Breast epithelium (tissue), 3 donors: Measurements from ENCODE around the gene SCN4B.

ENCODE experiments used
- POLR2A ChIP-seq: fragments of 450-650 bp; IDR thresholded peaks from one replicate; pipeline ENCODE4 v1.6.1; 2016; ENCODE audit warnings: antibody characterized with exemption, mild to moderate bottlenecking, moderate library complexity
- POLR2AphosphoS5 ChIP-seq, 3 donors: sonication (generic); formaldehyde crosslinking; IDR thresholded peaks; one replicate each; pipeline ENCODE4 v1.6.1; 2017; ENCODE audit warnings: antibody characterized with exemption in 3 of 3
- TF ChIP-seq, protein P1 (sequence below), 3 donors: fragments of 450-650 bp; IDR thresholded peaks; one replicate each; pipeline ENCODE4 v1.5.1; 2016 to 2017; ENCODE audit warnings: antibody characterized with exemption in 3 of 3, mild to moderate bottlenecking in 3 of 3, moderate library complexity in 3 of 3

- TF ChIP-seq, protein P1, sequence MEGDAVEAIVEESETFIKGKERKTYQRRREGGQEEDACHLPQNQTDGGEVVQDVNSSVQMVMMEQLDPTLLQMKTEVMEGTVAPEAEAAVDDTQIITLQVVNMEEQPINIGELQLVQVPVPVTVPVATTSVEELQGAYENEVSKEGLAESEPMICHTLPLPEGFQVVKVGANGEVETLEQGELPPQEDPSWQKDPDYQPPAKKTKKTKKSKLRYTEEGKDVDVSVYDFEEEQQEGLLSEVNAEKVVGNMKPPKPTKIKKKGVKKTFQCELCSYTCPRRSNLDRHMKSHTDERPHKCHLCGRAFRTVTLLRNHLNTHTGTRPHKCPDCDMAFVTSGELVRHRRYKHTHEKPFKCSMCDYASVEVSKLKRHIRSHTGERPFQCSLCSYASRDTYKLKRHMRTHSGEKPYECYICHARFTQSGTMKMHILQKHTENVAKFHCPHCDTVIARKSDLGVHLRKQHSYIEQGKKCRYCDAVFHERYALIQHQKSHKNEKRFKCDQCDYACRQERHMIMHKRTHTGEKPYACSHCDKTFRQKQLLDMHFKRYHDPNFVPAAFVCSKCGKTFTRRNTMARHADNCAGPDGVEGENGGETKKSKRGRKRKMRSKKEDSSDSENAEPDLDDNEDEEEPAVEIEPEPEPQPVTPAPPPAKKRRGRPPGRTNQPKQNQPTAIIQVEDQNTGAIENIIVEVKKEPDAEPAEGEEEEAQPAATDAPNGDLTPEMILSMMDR (IDR thresholded peaks at IDR 0.05), result no peak
- TF ChIP-seq POLR2AphosphoS5 (IDR thresholded peaks at IDR 0.05) (no peak), POLR2A (no peak)
These were observed 53.4 kb downstream of the SCN4B start for GRCh38 chr11:118098996-118099837.
